ENCODE measurements around the gene TM4SF4. TPM values are rescaled to one million over a fixed set of nuclear protein-coding genes. Genes with fewer than 3 reads are reported as not detected.

Gene TM4SF4
- polyA plus RNA-seq, 1 donor (not counting 4 experiments of a cell fraction or from before 2014, with no cell fraction given): not detected

DNA sequence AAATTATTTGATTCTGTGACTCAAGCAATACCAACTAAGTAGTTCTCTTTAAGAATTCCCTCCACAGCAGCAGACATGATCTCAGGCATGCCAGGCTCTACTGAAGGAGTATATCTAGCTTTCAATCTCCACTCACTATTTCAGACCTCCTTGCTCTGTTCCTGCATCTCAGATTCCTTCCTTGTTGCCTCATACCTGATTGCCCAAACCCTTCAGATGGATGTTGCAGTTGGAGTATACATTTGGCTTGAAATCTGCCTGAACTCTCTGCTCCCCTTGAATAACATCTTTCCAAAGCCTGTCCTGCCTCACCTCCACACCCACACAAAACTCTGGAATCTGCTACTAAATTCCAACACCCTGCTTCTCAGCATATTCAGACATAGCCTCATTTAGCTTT is 19.8 kb upstream of the TM4SF4 start:
- no peak overlapping the region for H2AFZ ChIP-seq (ENCODE audit: control insufficient read depth, low read length)
- no peaks in the 10 kb centered on the region for H3K27me3 ChIP-seq (ENCODE audit: control insufficient read depth, extremely low read depth, insufficient read depth, low read length)
- no peak overlapping the region for H3K9ac ChIP-seq (ENCODE audit: control insufficient read depth, extremely low read depth, insufficient read depth, low read length)
- FAIRE-seq: no peak
- DNase-seq (ENCODE audit: low read depth, low spot score): no peak
- H3K4me3 ChIP-seq (ENCODE audit: control insufficient read depth in 2 of 3, extremely low read depth in 1 of 3, insufficient read depth in 2 of 3, low read depth in 1 of 3, low read length in 3 of 3): no peak overlapping the region
- dilution Hi-C loops (cut with MboI; ENCODE audit: extremely low pct_ligation_motif_present, low sequenced_read_pairs): no loop called here
- H3K27ac ChIP-seq (ENCODE audit: control insufficient read depth, insufficient read depth, low read length): no peak overlapping the region
- peaks cover 3% of the 10 kb centered on the region for H3K9me3 ChIP-seq (ENCODE audit: control insufficient read depth, low read depth, low read length)
- no peak for TF ChIP-seq EZH2 (IDR thresholded peaks at IDR 0.05; ENCODE audit: low read length)
- TF ChIP-seq, protein P1, sequence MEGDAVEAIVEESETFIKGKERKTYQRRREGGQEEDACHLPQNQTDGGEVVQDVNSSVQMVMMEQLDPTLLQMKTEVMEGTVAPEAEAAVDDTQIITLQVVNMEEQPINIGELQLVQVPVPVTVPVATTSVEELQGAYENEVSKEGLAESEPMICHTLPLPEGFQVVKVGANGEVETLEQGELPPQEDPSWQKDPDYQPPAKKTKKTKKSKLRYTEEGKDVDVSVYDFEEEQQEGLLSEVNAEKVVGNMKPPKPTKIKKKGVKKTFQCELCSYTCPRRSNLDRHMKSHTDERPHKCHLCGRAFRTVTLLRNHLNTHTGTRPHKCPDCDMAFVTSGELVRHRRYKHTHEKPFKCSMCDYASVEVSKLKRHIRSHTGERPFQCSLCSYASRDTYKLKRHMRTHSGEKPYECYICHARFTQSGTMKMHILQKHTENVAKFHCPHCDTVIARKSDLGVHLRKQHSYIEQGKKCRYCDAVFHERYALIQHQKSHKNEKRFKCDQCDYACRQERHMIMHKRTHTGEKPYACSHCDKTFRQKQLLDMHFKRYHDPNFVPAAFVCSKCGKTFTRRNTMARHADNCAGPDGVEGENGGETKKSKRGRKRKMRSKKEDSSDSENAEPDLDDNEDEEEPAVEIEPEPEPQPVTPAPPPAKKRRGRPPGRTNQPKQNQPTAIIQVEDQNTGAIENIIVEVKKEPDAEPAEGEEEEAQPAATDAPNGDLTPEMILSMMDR (optimal IDR thresholded peaks at IDR 0.05 in 1 of 3, IDR thresholded peaks at IDR 0.05 in 1 of 3, conservative IDR thresholded peaks at IDR 0.05 in 1 of 3; ENCODE audit: extremely low read depth in 1 of 3, insufficient read depth in 2 of 3, low read length in 3 of 3): no peak
- H3K4me1 ChIP-seq (ENCODE audit: control insufficient read depth, extremely low read depth, insufficient read depth, low read length): peaks cover 9% of the 10 kb centered on the region
- H3K4me2 ChIP-seq (ENCODE audit: control insufficient read depth, extremely low read depth, insufficient read depth, low read depth, low read length): no peak overlapping the region
- no peaks in the 10 kb centered on the region for H3K9me1 ChIP-seq (ENCODE audit: control insufficient read depth, extremely low read depth, insufficient read depth, low read length)
- H3K79me2 ChIP-seq (ENCODE audit: control insufficient read depth, insufficient read depth, low read length): no peaks in the 10 kb centered on the region
- no peaks in the 10 kb centered on the region for H3K36me3 ChIP-seq (ENCODE audit: control insufficient read depth in 2 of 2, extremely low read depth in 1 of 2, insufficient read depth in 2 of 2, low read length in 2 of 2)
- no peaks in the 10 kb centered on the region for H4K20me1 ChIP-seq (ENCODE audit: control insufficient read depth, extremely low read depth, insufficient read depth, low read length)

DNA sequence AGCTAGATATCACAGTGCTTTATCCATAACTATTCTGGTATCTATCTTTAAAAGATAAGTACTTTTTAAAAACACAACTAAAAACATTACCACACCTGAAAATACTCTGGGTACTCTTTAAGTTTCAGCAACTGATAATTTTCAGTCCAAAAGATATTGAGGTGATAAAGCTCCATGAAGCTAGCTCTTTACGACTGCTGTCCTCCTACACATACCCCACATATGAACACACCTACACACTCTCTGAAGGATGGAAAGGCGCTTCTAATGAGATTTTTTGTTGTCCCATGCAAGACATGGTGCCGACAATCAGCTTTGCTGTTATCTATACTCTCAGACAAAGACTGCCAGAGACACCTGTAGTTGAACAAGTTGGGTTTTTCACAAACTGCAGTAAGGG is 19.1 kb upstream of the TM4SF4 start:
- Histone ChIP-seq H3K4me3 (ENCODE audit: control insufficient read depth in 2 of 3, extremely low read depth in 1 of 3, insufficient read depth in 2 of 3, low read depth in 1 of 3, low read length in 3 of 3) (no peak overlapping the region), H2AFZ (ENCODE audit: control insufficient read depth, low read length) (no peak overlapping the region), H3K4me2 (ENCODE audit: control insufficient read depth, extremely low read depth, insufficient read depth, low read depth, low read length) (no peak overlapping the region), H3K27me3 (ENCODE audit: control insufficient read depth, extremely low read depth, insufficient read depth, low read length) (no peaks in the 10 kb centered on the region), H3K27ac (ENCODE audit: control insufficient read depth, insufficient read depth, low read length) (no peak overlapping the region), H3K79me2 (ENCODE audit: control insufficient read depth, insufficient read depth, low read length) (no peaks in the 10 kb centered on the region), H3K9ac (ENCODE audit: control insufficient read depth, extremely low read depth, insufficient read depth, low read length) (no peak overlapping the region), H3K4me1 (ENCODE audit: control insufficient read depth, extremely low read depth, insufficient read depth, low read length) (peaks cover 9% of the 10 kb centered on the region), H3K36me3 (ENCODE audit: control insufficient read depth in 2 of 2, extremely low read depth in 1 of 2, insufficient read depth in 2 of 2, low read length in 2 of 2) (no peaks in the 10 kb centered on the region), H4K20me1 (ENCODE audit: control insufficient read depth, extremely low read depth, insufficient read depth, low read length) (no peaks in the 10 kb centered on the region), H3K9me3 (ENCODE audit: control insufficient read depth, low read depth, low read length) (peaks cover 3% of the 10 kb centered on the region), H3K9me1 (ENCODE audit: control insufficient read depth, extremely low read depth, insufficient read depth, low read length) (no peaks in the 10 kb centered on the region)
- FAIRE-seq (no peak), DNase-seq (ENCODE audit: low read depth, low spot score) (no peak)
- dilution Hi-C loops (cut with MboI; ENCODE audit: extremely low pct_ligation_motif_present, low sequenced_read_pairs): no loop called here
- TF ChIP-seq, protein P1 (optimal IDR thresholded peaks at IDR 0.05 in 1 of 3, IDR thresholded peaks at IDR 0.05 in 1 of 3, conservative IDR thresholded peaks at IDR 0.05 in 1 of 3; ENCODE audit: extremely low read depth in 1 of 3, insufficient read depth in 2 of 3, low read length in 3 of 3): no peak
- TF ChIP-seq EZH2 (IDR thresholded peaks at IDR 0.05; ENCODE audit: low read length): no peak

All from keratinocyte (primary cell).